HG02798 (cell line): ENCODE measurements around the gene COL27A1.

Experiments
- ATAC-seq: cut with Tn5 transposase; IDR thresholded peaks from one replicate; pipeline ENCODE4 v1.9.1; 2021; ENCODE audit warnings: mild to moderate bottlenecking; ENCODE audit not compliant: unreplicated experiment, poor library complexity

Gene COL27A1

GRCh38 chr9:114237247-114237646 is 81.9 kb downstream of the COL27A1 start:
- no peak for ATAC-seq

DNA sequence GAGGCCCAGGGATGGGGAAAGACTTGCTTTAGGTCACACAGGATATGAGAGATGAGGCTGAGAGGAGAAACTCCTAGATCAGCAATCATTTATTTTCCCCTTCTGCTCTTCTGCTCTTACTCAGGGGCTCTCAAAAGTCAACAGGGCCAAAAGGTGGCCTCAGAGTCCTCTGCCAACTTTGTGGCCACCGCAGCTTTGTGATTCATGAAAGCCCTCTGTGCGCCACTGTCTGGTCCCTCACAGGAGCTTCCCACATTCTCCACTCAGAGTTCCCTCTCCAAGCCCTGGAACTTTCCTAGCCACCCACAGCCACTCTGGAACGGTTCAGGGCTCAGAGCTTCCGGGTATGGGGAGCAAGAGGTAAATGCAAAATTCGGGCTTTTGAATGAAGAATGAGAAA is 82.4 kb downstream of the COL27A1 start:
- no peak for ATAC-seq

- no peak for ATAC-seq
These were observed 83.1 kb downstream of the COL27A1 start for GRCh38 chr9:114238472-114238871.

- ATAC-seq = no peak
These were observed 83.8 kb downstream of the COL27A1 start for GRCh38 chr9:114238891-114239875.

DNA sequence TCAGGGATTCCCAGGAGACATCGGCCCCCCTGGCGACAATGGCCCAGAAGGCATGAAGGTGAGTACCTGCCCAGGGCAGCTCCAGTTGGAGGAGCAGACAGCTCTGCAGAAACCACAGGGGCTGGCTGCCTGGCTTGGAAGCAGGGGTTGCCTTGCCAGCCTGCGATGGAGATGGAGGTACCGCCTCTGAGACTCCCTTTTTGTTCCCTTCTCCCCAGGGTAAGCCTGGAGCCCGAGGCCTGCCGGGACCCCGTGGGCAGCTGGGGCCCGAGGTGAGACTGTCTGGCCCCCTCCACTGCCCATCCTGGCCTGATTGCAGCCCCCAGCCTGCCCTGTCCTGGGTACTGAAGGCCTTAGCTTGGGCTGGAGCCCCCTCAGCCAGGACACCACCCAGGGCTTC is 84.9 kb downstream of the COL27A1 start:
- no peak for ATAC-seq

GRCh38 chr9:114240647-114241558 is 85.6 kb downstream of the COL27A1 start:
- ATAC-seq = no peak

DNA sequence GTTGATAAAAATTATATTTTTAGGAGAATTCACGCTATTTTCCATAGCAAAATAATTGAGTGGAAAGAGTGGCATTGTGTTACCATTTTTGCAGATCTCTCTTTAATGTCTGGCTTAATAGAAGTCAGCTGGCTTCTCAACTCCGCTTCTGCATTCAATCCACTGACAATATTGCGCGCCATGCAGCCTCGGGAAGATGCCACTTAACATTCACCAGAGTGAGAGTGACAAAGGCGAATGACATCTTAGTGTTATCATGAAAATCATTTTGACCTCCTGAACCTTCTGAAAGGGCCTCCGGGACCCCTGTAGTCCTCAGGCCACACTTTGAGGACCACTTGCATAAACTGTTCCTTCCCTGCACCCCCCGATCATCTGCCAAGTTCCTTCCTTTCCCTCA is 87.5 kb downstream of the COL27A1 start:
- ATAC-seq = no peak

- ATAC-seq = no peak
These were observed 87.9 kb downstream of the COL27A1 start for GRCh38 chr9:114243240-114243639.

- ATAC-seq = no peak
These were observed 89.2 kb downstream of the COL27A1 start for GRCh38 chr9:114244570-114244969.

DNA sequence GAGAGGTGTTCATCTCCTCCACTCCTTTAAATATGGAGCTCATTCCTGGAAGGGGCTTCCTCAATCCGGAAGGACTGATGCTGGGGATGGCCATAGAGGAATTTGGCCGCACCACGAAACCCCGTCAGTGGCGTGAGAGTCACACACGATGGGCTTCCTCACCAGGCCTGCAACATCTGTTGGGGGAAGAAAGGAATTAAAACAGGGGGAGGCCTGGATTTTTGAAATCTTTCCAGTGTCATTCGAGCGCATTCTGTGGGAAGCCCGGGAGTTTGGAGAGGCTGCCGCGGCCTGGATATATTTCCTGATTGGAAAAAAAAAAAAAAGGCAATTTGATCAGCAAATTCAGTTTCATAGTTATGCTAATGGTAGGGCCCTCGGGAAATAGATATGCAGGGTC is 91.2 kb downstream of the COL27A1 start:
- ATAC-seq = no peak

- no peak for ATAC-seq
These were observed 91.7 kb downstream of the COL27A1 start for GRCh38 chr9:114247077-114247476.

GRCh38 chr9:114247491-114247890 is 92.2 kb downstream of the COL27A1 start:
- ATAC-seq = no peak

- no peak for ATAC-seq
These were observed 93.0 kb downstream of the COL27A1 start for GRCh38 chr9:114248299-114248707.

DNA sequence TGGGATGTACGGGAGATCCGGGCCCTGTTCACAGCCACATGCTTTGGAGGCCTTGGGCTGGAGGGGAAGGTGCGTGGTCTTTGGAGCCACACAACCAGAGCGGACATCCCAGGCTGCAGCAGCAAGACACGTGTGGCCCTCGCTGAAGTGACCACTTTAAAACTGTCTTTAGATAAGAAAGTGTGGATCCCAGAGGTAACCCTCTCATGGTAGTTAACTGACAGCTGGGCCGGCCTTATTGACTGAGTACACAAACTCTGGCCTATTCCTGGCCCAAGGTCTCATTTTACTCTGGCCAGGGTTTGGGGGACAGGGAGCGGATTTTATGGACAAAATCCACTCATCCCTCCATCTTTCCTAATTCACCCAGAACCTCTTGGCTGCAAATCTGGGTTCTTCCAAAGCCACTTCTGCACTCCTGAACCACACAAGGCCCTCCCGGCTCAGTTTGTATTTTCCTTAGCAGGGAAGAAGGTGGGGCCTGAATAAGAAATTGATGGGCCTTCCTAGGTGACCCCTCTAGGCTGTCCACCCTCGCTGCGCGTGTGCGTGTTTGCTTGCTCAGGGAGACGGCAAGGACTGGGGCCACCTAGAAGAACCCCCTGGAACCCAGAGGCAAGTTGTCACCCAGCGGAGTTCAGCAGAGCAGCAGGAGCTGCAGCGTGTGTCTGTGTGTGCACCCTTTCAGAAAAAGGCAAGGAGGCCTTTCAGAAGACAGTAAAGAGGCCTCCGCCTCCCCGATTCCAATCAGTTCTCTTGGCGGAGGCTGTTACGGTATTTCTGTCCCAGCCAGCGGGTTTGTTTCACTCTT is 94.3 kb downstream of the COL27A1 start:
- no peak for ATAC-seq

DNA sequence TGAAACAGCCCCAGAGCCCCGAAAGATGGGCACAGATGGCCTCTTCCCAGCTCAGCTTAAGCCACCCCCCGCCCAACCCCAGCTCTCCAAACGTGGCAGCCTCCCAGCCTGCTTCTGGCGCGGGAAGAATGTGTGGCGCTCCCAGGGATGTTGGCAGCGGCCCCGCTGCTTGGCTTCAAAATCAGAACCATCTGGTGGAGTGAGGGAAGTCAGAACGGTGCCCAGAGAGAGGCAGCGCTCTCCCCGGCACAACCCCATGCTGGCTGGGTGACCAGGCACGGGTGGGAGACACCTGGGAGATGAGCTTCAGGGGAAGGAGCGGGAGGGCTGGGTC is 94.9 kb downstream of the COL27A1 start:
- no peak for ATAC-seq

DNA sequence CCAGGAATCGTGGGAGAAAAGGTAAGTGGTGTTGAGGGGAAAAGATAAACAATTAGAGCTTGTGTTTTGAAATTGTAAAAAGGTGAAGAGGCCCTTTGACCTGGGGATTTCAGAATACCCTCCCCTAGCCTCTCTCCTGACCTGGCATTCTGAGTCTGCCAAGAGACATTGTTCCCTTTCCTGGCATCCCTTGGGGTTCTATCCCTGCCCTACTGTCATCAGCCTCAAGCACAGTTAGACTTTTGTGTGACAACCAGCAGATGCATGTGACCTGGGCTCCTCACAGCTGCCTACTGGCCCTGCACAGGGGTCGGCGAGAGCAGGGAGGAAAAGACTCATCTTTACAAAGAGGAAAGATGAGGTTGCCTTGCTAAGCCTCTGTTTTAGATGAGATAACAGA is 95.3 kb downstream of the COL27A1 start:
- ATAC-seq = no peak

DNA sequence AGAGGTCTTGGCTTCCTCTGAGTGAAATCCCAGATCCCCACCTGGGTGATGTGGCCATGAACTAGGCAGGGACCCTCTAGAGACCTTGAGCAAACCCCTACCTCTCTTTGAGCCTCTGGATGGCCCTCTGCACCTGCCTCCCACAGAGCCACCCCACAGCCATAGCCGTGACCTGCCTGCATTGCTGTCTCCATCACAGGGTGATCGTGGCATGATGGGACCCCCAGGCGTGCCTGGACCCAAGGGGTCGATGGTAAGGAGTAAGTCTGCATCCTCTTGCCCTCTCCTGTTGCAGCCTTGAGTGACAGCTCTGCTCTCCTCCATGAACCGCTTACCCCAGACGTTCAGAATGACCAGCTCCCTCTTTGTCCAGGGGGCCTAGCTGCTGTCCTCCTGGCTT is 97.1 kb downstream of the COL27A1 start:
- ATAC-seq = no peak

DNA sequence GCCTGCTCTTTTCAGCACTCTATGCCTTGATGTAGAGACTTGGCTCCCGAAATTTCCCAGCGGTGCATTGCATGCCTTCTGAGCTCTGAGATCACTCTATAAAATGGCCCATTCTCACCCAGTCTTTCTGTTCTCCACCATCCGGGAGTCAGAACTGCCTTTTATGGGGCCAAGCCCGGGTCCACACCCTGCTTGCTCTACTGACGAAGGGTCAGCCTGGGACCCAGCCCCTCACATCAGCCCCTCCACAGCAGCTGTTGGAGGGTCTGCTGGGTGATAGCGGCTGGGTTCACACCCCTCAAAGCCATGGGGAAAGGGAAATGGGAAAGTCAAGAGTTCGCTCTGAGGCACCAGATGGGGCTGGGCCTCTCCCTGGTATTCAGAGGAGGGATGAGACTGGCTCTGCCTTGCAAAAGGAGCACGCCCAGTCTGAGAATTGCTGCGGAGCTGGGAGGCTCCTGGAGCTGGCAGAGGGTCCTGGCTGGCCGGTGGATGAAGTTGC is 101.5 kb downstream of the COL27A1 start:
- ATAC-seq = no peak

DNA sequence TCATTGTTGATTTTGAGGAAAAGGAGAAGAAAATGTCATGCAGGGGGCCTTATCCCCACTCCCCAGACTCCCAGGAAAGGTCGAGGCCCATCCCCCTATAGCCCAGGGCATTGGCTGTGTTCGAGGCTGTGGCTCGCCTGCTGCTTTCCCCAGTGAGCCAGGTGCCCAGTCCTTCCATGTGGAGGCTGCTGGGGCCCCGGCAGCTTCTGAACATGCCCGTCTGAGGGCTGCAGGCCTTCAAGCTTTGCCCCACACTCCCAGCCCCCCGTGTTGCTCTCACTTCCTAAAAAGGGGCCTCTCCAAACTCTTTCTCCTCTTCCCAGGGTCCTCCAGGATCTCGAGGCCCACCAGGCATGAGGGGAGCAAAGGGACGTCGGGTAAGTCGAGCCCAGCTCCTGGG is 102.9 kb downstream of the COL27A1 start:
- ATAC-seq = no peak
